H1 (cell line): Measurements from ENCODE around the gene ABCD4. TPM values are rescaled to one million over a fixed set of nuclear protein-coding genes. Genes with fewer than 3 reads are reported as not detected.
A peak's percentile ranks its signal among the peaks of the same experiment; 100 is the strongest.

Experiments
- CTCF ChIA-PET: fragments of 300-600 bp; sonication (Branson Sonifier 250); formaldehyde crosslinking; loops from one replicate; lab custom pipeline; 2021; ENCODE audit not compliant: partially characterized antibody; lab: Charles Lee
- POLR2A ChIA-PET: fragments of 300-600 bp; sonication (Branson Sonifier 250); formaldehyde crosslinking; loops from one replicate; lab custom pipeline; 2021; ENCODE audit warnings: inconsistent platforms; ENCODE audit not compliant: partially characterized antibody; lab: Charles Lee
- DNase-seq, 2 experiments: peaks; one replicate each; pipeline versions ENCODE4 v3.0.0 to v3.0.0-alpha.2; 2010 to 2022; ENCODE audit warnings: low spot score in 2 of 2, low read depth in 1 of 2, mixed read lengths in 1 of 2
- FAIRE-seq: peaks from 2 replicates; lab custom pipeline; 2011; peaks lifted over from hg19 to GRCh38; lab: Jason Lieb, UNC
- H2AFZ ChIP-seq: 2 replicates; pipeline ENCODE4 v1.8.1; 2012; ENCODE audit warnings: low read length, inconsistent platforms
- H2AK5ac ChIP-seq: 2 replicates; pipeline ENCODE4 v1.6.1; 2013; ENCODE audit warnings: low read depth, low read length
- H2BK120ac ChIP-seq: replicated peaks from 2 replicates; pipeline ENCODE3; 2013; ENCODE audit warnings: low read depth, low read length, inconsistent platforms
- H2BK12ac ChIP-seq: 2 replicates; pipeline ENCODE4 v1.6.1; 2013; ENCODE audit warnings: low read depth, low read length
- H2BK15ac ChIP-seq: 2 replicates; pipeline ENCODE4 v1.6.1; 2013; ENCODE audit warnings: low read length
- H2BK20ac ChIP-seq: 2 replicates; pipeline ENCODE4 v1.6.1; 2013; ENCODE audit warnings: low read length
- H2BK5ac ChIP-seq: 2 replicates; pipeline ENCODE4 v1.6.1; 2013; ENCODE audit warnings: low read depth, low read length
- H3K14ac ChIP-seq: 2 replicates; pipeline ENCODE4 v1.6.1; 2013; ENCODE audit warnings: inconsistent platforms; ENCODE audit not compliant: insufficient read length
- H3K18ac ChIP-seq: 2 replicates; pipeline ENCODE4 v1.6.1; 2013; ENCODE audit warnings: low read length; ENCODE audit errors: extremely low read depth
- H3K23ac ChIP-seq: 2 replicates; pipeline ENCODE4 v1.6.1; 2013; ENCODE audit warnings: inconsistent platforms; ENCODE audit not compliant: insufficient read length
- H3K23me2 ChIP-seq: 2 replicates; pipeline ENCODE4 v1.6.1; 2013; ENCODE audit warnings: low read depth, low read length
- H3K27ac ChIP-seq: 2 replicates; pipeline ENCODE4 v1.6.1; 2011; ENCODE audit warnings: low read depth, low read length, inconsistent platforms
- H3K27me3 ChIP-seq, 4 experiments: replicated peaks in 1 of 4; 1 replicate in 1 of 4; 2 replicates in 3 of 4; pipeline versions ENCODE4 v1.6.1 to v1.8.1; 2011 to 2013; ENCODE audit warnings: low read length in 3 of 4, mild to moderate bottlenecking in 3 of 4, inconsistent platforms in 2 of 4, mixed read lengths in 2 of 4, moderate library complexity in 1 of 4; ENCODE audit not compliant: control insufficient read depth in 3 of 4, insufficient read depth in 3 of 4; ENCODE audit errors: extremely low read depth in 1 of 4
- H3K36me3 ChIP-seq, 4 experiments: 2 replicates each; pipeline versions ENCODE4 v1.6.1 to v1.8.1; 2011 to 2013; ENCODE audit warnings: mild to moderate bottlenecking in 4 of 4, low read length in 3 of 4, moderate library complexity in 2 of 4, control low read depth in 1 of 4, inconsistent platforms in 1 of 4; ENCODE audit not compliant: insufficient read depth in 4 of 4, control insufficient read depth in 2 of 4
- H3K4ac ChIP-seq: replicated peaks from 2 replicates; pipeline ENCODE3; 2013; ENCODE audit warnings: low read length, low read depth, mixed read lengths, inconsistent platforms; ENCODE audit not compliant: insufficient read length
- H3K4me1 ChIP-seq, 4 experiments: replicated peaks in 1 of 4; 1 replicate in 1 of 4; 2 replicates in 3 of 4; pipeline versions ENCODE4 v1.6.1 to v1.8.1; 2011 to 2013; ENCODE audit warnings: low read length in 3 of 4, inconsistent platforms in 2 of 4, mixed read lengths in 1 of 4; ENCODE audit not compliant: insufficient read depth in 4 of 4, control insufficient read depth in 3 of 4
- H3K4me2 ChIP-seq, 2 experiments: 2 replicates each; pipeline versions ENCODE4 v1.6.1 to v1.8.1; 2011 to 2013; ENCODE audit warnings: low read depth in 2 of 2, low read length in 2 of 2, control low read depth in 1 of 2, inconsistent platforms in 1 of 2, mild to moderate bottlenecking in 1 of 2; ENCODE audit not compliant: insufficient read depth in 1 of 2
- H3K4me3 ChIP-seq, 4 experiments: fragments of 200-600, 300-600 bp in 1 of 4; sonication (generic), shearing (Covaris generic), sonication (Bioruptor Twin) in 1 of 4; 2 replicates each; pipeline versions ENCODE4 v1.5.1 to v1.8.1; 2011 to 2016; ENCODE audit warnings: low read length in 4 of 4, low read depth in 3 of 4, control low read depth in 2 of 4, inconsistent platforms in 2 of 4, mild to moderate bottlenecking in 2 of 4, mixed read lengths in 1 of 4, moderate library complexity in 1 of 4; ENCODE audit not compliant: insufficient read depth in 2 of 4; ENCODE audit errors: extremely low read depth in 1 of 4
- H3K56ac ChIP-seq: replicated peaks from 2 replicates; pipeline ENCODE3; 2013; ENCODE audit warnings: low read depth, mild to moderate bottlenecking, mixed read lengths, low read length, inconsistent platforms; ENCODE audit not compliant: insufficient read length
- H3K79me1 ChIP-seq: 2 replicates; pipeline ENCODE4 v1.6.1; 2013; ENCODE audit warnings: low read depth, low read length, control low read depth
- H3K79me2 ChIP-seq, 2 experiments: 2 replicates each; pipeline versions ENCODE4 v1.6.1 to v1.8.1; 2012 to 2013; ENCODE audit warnings: low read length in 2 of 2, mild to moderate bottlenecking in 2 of 2, inconsistent platforms in 1 of 2; ENCODE audit not compliant: insufficient read depth in 2 of 2, control insufficient read depth in 1 of 2
- H3K9ac ChIP-seq, 4 experiments: replicated peaks in 1 of 4; 1 replicate in 1 of 4; 2 replicates in 3 of 4; pipeline versions ENCODE4 v1.6.1 to v1.8.1; 2011 to 2013; ENCODE audit warnings: low read depth in 3 of 4, low read length in 3 of 4, control low read depth in 2 of 4, mild to moderate bottlenecking in 2 of 4, moderate library complexity in 2 of 4, inconsistent platforms in 1 of 4; ENCODE audit errors: extremely low read depth in 1 of 4
- H3K9me3 ChIP-seq, 2 experiments: 2 replicates each; pipeline versions ENCODE4 v1.6.1 to v1.8.1; 2012 to 2013; ENCODE audit warnings: mild to moderate bottlenecking in 2 of 2, moderate library complexity in 2 of 2, control low read depth in 1 of 2, inconsistent platforms in 1 of 2, low read depth in 1 of 2, low read length in 1 of 2, mixed read lengths in 1 of 2; ENCODE audit not compliant: insufficient read depth in 2 of 2
- H4K20me1 ChIP-seq, 2 experiments: replicated peaks in 1 of 2; 2 replicates each; pipeline versions ENCODE3 to v1.8.1; 2011 to 2013; ENCODE audit warnings: inconsistent platforms in 2 of 2, low read length in 2 of 2, mild to moderate bottlenecking in 1 of 2; ENCODE audit not compliant: insufficient read depth in 2 of 2, control insufficient read depth in 1 of 2
- H4K5ac ChIP-seq: 2 replicates; pipeline ENCODE4 v1.6.1; 2013; ENCODE audit warnings: low read length, low read depth, mixed read lengths, inconsistent platforms; ENCODE audit not compliant: insufficient read length
- H4K8ac ChIP-seq: 2 replicates; pipeline ENCODE4 v1.8.0; 2013; ENCODE audit warnings: mild to moderate bottlenecking, moderate library complexity, low read length, inconsistent platforms; ENCODE audit not compliant: insufficient read depth; ENCODE audit errors: extremely low read depth
- H4K91ac ChIP-seq: replicated peaks from 2 replicates; pipeline ENCODE3; 2013; ENCODE audit warnings: low read length, mixed read lengths, inconsistent platforms; ENCODE audit not compliant: insufficient read length
- BRCA1 ChIP-seq: IDR thresholded peaks from 2 replicates; pipeline ENCODE4 v1.6.1; 2012; ENCODE audit warnings: low read depth, low read length, improper control_type of control experiment
- CBX8 ChIP-seq: fragments of 300-800, 300-1000 bp; sonication (generic); IDR thresholded peaks from 2 replicates; pipeline ENCODE4 v1.7.1; 2016; ENCODE audit warnings: low read depth, low read length, borderline replicate concordance
- EZH2 ChIP-seq: fragments of 200-600 bp; sonication (generic); IDR thresholded peaks from 2 replicates; pipeline ENCODE4 v1.7.1; 2012; ENCODE audit warnings: low read depth, mild to moderate bottlenecking, moderate library complexity, low read length, inconsistent platforms; ENCODE audit not compliant: severe bottlenecking
- GABPA ChIP-seq: IDR thresholded peaks from 2 replicates; pipeline ENCODE4 v1.6.1; 2011; ENCODE audit warnings: mild to moderate bottlenecking, low read length, moderate library complexity, borderline replicate concordance; ENCODE audit not compliant: insufficient read depth
- SIRT6 ChIP-seq: IDR thresholded peaks from one replicate; pipeline ENCODE4 v1.7.1; 2012; ENCODE audit warnings: low read length, inconsistent platforms
- SUZ12 ChIP-seq: fragments of 200-600 bp; sonication (generic); IDR thresholded peaks from 2 replicates; pipeline ENCODE4 v1.6.1; 2012; ENCODE audit warnings: mild to moderate bottlenecking, inconsistent platforms, low read length, moderate library complexity, mixed read lengths
- WGBS, 2 experiments: shearing (Covaris generic) in 1 of 2; methylation state at CpG; one replicate each; pipeline versions ENCODE4 v1.1.6 to v1.1.7; 2013 to 2015; ENCODE audit warnings: low lambda C conversion rate in 2 of 2, mixed read lengths in 2 of 2, inconsistent platforms in 1 of 2, low coverage in 1 of 2, missing lambda C conversion rate in 1 of 2; ENCODE audit not compliant: insufficient replicate concordance in 2 of 2, insufficient coverage in 1 of 2, insufficient read length in 1 of 2; ENCODE audit errors: extremely low coverage in 1 of 2, missing lambda C conversion rate in 1 of 2; 5-methylcytosine and 5-hydroxymethylcytosine counted together
- polyA plus RNA-seq, 7 experiments: library from polyadenylated mRNA; depleted of rRNA in 3 of 7; stranded (reverse) in 5 of 7; unstranded in 2 of 7; fragments of >200 nt in 5 of 7; fragments of 200-250 nt in 2 of 7; gene quantifications; 1 replicate in 5 of 7; 2 replicates in 1 of 7; 4 replicates in 1 of 7; pipeline versions ENCODE4 v1.2.1 to v1.2.3, GENCODE V29; 2011 to 2013; ENCODE audit warnings: missing spikeins in 2 of 7, mixed read lengths in 2 of 7
- total RNA-seq: library from RNA; stranded (reverse); fragmentation: NEBNext Ultra II Directional; extraction: Animal tissue kit (Norgen Biotek cat#: 25700); gene quantifications from 2 replicates; pipeline ENCODE4 v1.2.1, GENCODE V29; 2021
- TF ChIP-seq, protein P1 (sequence below), 3 experiments: IDR thresholded peaks; 1 replicate in 2 of 3; 2 replicates in 1 of 3; pipeline versions ENCODE4 v1.5.1 to v1.6.1; 2011; ENCODE audit warnings: low read length in 3 of 3, mild to moderate bottlenecking in 3 of 3, inconsistent platforms in 2 of 3, low read depth in 1 of 3, moderate library complexity in 1 of 3; ENCODE audit not compliant: insufficient read depth in 1 of 3; ENCODE audit errors: control extremely low read depth in 1 of 3

ABCD4 gene
- total and polyA plus RNA-seq, 2 of the 8 experiments (the other 6 are each of a cell fraction or from before 2014, with no cell fraction given), result 47.9 to 97.7 TPM

DNA sequence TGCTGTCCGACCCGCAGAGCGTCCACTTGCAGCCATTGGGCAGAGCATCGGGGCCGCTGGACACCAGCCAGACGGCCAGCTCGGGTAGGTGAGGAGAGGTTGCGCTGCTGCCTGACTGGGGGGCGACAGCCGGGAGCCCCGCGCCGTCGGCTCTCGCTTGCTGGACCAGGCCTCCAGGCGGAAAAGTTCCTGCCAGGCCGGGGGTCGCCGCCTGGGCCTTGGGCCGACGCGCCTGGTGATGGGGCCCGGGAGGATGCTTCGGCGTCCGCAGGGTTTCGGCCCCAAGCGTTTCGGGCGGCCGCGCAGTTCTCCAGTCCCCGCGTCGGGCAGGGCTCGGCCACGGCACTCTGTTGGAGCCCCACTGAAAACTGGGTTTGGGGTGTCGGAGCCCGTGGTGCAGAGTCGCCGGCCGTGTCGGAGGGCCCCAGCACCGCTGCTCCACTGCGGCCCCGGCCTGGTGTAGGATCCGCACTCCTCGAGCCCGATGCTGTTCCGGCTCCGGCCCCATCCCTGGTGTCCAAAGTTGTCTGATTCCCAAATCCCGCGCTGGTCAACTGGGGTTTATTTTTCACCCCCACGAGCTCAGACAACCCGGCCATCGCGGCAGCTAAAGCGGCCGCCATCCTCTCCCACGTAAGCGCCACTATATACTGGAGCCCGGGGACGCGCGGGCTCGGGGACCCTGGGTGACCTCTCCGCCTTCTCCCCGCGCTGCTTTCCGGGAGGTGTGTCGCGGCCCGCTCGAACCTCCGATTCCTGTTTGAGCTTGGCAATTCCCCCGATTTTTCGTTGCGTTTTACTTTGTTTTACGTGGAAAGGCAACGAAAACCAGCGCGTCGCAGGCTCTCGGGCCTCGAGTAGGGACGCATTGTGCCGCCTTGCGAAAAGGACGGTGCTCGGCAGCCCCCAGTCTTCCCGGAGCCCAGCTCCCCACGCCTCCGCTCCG lies 62.6 kb downstream of the ABCD4 start:
- FAIRE-seq (no peak), DNase-seq (peak in 1 of 2 experiments; percentile 68)
- H3K9me3 ChIP-seq, result no peaks in the 10 kb centered on the region
- H2BK120ac ChIP-seq, result no peak overlapping the region
- H3K14ac ChIP-seq, result no peak overlapping the region
- TF ChIP-seq BRCA1, result no peak
- TF ChIP-seq SIRT6, result no peak
- peak; percentile 94 for TF ChIP-seq CBX8
- peak; percentile 94 for TF ChIP-seq EZH2
- TF ChIP-seq GABPA, result 0 out of 2 replicates have a peak, but pooled peaks have one; percentile 47
- TF ChIP-seq, protein P1, sequence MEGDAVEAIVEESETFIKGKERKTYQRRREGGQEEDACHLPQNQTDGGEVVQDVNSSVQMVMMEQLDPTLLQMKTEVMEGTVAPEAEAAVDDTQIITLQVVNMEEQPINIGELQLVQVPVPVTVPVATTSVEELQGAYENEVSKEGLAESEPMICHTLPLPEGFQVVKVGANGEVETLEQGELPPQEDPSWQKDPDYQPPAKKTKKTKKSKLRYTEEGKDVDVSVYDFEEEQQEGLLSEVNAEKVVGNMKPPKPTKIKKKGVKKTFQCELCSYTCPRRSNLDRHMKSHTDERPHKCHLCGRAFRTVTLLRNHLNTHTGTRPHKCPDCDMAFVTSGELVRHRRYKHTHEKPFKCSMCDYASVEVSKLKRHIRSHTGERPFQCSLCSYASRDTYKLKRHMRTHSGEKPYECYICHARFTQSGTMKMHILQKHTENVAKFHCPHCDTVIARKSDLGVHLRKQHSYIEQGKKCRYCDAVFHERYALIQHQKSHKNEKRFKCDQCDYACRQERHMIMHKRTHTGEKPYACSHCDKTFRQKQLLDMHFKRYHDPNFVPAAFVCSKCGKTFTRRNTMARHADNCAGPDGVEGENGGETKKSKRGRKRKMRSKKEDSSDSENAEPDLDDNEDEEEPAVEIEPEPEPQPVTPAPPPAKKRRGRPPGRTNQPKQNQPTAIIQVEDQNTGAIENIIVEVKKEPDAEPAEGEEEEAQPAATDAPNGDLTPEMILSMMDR (IDR thresholded peaks at IDR 0.05; ENCODE audit: control extremely low read depth in 1 of 3, insufficient read depth in 1 of 3, low read depth in 1 of 3, low read length in 3 of 3), result no peak
- peak; percentile 93 for TF ChIP-seq SUZ12
- H3K23ac ChIP-seq, result no peak overlapping the region
- peaks cover 22% of the 10 kb centered on the region; the same call in 1 of the 2 replicates for H3K23me2 ChIP-seq
- no peak overlapping the region; the same call in 1 of the 2 replicates for H2BK15ac ChIP-seq
- H4K91ac ChIP-seq, result no peak overlapping the region
- peak overlapping the region; percentile 83 for H3K18ac ChIP-seq
- H2AFZ ChIP-seq, result peak overlapping the region; percentile 41; the same call in 1 of the 2 replicates
- H2BK12ac ChIP-seq, result peak overlapping the region; percentile 87; the same call in 1 of the 2 replicates
- peaks cover 0 to 2% of the 10 kb centered on the region in 2 experiments for H4K20me1 ChIP-seq
- no peaks in the 10 kb centered on the region for H3K79me2 ChIP-seq
- no peak overlapping the region for H2AK5ac ChIP-seq
- H3K4ac ChIP-seq, result no peak overlapping the region
- H3K4me3 ChIP-seq, result peak overlapping the region; percentile 12 to 55 (median 38)
- H3K27me3 ChIP-seq, result peaks cover 59 to 80% (median 75%) of the 10 kb centered on the region in 4 experiments
- ChIA-PET POLR2A (interaction anchor here (1.1 to 2.0 kb wide), 2 partner anchors 10 to 122 kb away, joined by 3 to 8 read pairs; no protein-coding TSS in a partner anchor), CTCF (interaction anchor here (0.8 to 16.5 kb wide), 7 partner anchors 9 to 228 kb away, joined by 3 to 127 read pairs (median 15); no protein-coding TSS in a partner anchor)
- H3K4me2 ChIP-seq, result peak overlapping the region; percentile 65 to 88
- H4K8ac ChIP-seq, result no peak overlapping the region; the same call in 1 of the 2 replicates
- no peaks in the 10 kb centered on the region for H3K79me1 ChIP-seq
- H2BK20ac ChIP-seq, result no peak overlapping the region
- WGBS, 2 experiments, result 3% methylated on average over 83 of the region's 94 CpGs; no CpG with 5 or more reads in 1 of the 2 experiments
- H3K27ac ChIP-seq, result no peak overlapping the region
- peak overlapping the region; percentile 24; the same call in 1 of the 2 replicates for H2BK5ac ChIP-seq
- peaks cover 6 to 35% (median 15%) of the 10 kb centered on the region in 4 experiments for H3K4me1 ChIP-seq
- no peak overlapping the region for H3K9ac ChIP-seq
- H4K5ac ChIP-seq, result no peak overlapping the region
- no peak overlapping the region for H3K56ac ChIP-seq
- peaks cover 0 to 13% (median 0%) of the 10 kb centered on the region in 4 experiments; a peak in 1 of 8 replicates for H3K36me3 ChIP-seq
